HG02870 (cell line): ENCODE measurements around the gene RAD51B.
A peak's percentile ranks its signal among the peaks of the same experiment; 100 is the strongest.

Experiments
- ATAC-seq: cut with Tn5 transposase; IDR thresholded peaks from one replicate; pipeline ENCODE4 v1.9.1; 2021; ENCODE audit warnings: mild to moderate bottlenecking, moderate library complexity; ENCODE audit not compliant: unreplicated experiment

RAD51B gene

DNA sequence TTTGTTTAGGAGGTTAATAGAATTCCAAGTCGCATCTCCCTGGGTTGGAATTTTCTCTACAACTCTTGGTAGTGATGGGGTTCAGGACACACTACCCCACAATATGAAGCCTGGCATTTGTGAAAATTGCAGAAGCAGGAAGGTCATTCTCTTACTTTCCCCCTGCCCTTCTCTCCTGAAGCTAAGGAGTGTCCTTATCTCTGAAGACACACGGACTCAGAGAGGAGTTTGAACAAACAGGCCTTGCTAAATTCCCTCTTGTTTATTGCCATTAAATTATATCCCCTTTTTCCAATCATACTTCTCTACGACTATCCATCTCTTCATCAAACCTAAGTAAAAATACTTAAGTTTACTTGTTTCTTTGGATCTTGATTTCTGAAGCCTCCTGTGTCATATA, 443.0 kb downstream of the RAD51B start:
- ATAC-seq = no peak

DNA sequence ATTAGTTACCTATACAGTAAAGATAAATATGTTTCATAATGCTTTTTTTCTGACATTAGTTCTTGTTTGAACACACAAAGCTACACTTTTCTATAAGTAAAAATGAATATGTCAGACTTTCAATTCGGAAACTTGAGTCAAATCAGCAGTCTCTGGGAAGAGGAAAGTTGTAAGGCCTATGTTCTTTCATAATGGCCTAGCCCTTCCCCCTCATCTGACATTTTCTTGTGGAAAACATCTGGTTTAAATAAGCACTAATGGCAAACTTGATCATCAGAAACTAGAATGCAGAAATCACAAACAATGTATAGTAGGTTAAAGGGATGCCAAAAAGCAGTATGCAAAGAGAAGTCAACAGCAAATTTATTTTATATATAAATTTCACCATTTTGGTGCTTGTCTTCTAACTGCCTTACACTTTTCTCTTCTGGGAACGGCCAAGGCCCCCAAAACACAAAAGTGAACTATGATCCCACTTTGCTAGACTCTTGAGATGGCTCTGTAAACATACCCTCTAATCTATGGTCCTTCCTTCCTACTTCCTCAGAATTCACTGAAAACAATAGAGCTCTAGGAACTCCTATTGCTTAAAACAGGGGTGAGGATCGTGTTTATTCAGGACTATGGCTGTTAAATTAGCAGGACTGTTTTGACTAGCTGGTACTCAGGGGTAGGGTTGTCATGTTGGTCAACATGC, 444.1 kb downstream of the RAD51B start:
- ATAC-seq = no peak

- no peak for ATAC-seq
These were observed 444.6 kb downstream of the RAD51B start for GRCh38 chr14:68264260-68264569.

DNA sequence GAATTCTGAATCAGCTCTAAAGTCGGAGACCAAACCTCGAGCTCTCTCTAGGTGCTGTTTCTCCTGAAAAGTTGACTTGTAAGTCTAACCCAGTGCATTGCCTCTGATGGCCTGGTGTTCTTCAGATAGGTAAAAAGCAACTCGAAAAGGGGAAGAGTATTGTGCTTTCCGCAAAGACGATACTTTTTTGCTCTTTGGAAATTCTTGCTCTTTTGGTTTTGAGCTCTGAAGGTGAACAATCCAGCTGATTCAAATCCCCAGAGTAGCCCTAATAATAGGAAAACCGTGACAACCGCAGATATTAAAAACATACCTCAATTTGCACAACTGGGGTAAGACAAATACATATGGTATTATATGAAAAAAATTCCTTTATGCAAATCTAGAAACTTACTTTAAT, 447.4 kb downstream of the RAD51B start:
- no peak for ATAC-seq

- peak; percentile 50 for ATAC-seq
These were observed 448.6 kb downstream of the RAD51B start for GRCh38 chr14:68268197-68268596.

GRCh38 chr14:68268719-68269118, 449.1 kb downstream of the RAD51B start:
- no peak for ATAC-seq

DNA sequence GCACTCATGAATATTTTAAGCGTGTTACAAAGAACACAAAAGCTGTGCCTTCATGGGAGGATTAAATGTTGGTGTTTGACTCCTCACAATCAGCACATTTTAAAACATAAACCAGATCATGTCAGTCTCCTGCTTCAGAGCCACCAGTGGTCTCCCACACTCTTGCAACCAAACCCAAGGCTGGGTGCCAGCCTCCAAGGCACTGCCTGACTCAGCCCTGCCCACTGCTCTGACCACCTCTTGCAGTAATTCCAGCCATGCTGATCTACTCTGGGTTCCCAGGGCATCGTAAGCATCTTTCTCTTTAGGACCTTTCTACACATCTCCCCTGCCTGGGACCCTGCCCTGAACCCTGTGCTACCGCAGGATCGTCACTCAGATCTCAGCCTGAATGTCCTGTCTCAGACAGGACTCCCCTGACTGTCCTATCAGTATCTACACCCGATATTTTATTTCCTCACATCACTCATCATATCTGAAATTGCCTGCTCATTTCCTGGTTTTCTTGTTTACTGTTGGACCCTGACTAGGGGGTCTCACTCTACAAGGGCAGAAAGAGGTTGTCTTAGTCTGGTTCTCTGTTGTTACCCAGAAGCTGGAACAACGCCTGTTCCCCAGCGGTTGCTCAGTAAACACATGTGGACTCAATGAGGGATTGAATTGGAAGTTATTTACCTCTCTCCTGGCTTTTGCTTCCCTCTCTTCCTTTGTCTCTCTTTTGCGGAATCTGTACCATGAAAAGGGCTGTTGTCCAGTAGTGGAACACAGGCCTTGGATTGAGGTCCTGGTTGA, 449.8 kb downstream of the RAD51B start:
- ATAC-seq = no peak

GRCh38 chr14:68270342-68270741, 450.8 kb downstream of the RAD51B start:
- no peak for ATAC-seq

DNA sequence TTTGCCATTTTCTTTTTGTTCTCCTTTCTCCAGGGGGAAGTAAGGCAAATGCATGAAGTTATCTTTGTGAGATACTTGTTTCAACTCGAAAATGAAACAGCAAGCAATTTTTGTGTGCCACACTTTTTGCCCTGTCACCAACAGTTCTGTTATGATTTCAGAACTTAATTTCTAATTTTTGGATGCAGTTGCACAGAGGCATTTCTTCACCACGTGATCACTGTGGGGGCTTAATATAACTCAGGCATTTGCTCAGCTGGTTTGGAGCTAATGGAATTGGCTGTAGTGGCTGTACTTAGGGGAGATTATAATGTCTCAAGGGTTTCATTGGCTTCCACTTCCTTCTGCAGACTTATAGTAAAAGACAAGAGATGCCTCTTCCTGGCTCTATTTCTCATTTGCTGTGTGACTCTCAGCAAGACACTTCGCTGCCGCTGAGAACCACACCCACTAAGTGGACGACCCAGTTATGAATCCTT, 452.4 kb downstream of the RAD51B start:
- ATAC-seq = no peak

- ATAC-seq = no peak
These were observed 453.8 kb downstream of the RAD51B start for GRCh38 chr14:68273413-68273812.

- ATAC-seq = no peak
These were observed 455.1 kb downstream of the RAD51B start for GRCh38 chr14:68274725-68275124.

- ATAC-seq = no peak
These were observed 459.2 kb downstream of the RAD51B start for GRCh38 chr14:68278576-68279436.

DNA sequence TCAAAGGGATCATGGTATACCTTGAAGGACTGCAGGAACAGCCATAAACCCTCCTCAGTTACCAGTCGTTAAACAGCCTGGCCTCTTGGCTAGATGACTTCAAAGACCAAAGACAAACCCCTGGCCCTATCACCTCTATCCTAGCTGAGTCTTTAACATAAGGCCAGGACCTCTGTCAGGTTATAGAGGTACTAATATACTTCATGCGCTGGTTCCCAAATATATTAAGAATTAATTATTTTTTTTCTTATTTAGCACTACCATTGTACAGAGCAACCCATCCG, 459.8 kb downstream of the RAD51B start:
- no peak for ATAC-seq

DNA sequence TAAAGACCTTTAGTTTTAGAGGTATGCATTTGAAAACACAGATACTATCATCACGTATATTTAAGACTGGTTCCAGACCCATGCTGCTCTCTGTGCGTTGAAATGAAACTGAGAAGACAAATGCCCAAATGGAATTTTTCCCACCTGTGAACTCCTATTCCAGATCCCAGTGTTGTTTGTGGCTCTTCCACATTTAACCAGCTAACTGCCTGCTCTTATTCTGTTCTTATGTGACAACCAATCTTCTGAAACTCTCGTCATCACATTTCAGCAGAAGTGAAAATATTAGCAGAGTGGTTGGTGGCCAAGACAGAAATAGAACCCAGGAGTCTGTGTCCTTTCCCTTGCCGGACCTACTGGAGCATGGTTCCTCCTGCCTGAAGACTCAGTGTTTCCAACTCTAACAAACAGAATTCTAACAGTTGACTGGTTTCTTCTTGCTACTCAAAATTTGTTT, 460.2 kb downstream of the RAD51B start:
- peak; percentile 29 for ATAC-seq

DNA sequence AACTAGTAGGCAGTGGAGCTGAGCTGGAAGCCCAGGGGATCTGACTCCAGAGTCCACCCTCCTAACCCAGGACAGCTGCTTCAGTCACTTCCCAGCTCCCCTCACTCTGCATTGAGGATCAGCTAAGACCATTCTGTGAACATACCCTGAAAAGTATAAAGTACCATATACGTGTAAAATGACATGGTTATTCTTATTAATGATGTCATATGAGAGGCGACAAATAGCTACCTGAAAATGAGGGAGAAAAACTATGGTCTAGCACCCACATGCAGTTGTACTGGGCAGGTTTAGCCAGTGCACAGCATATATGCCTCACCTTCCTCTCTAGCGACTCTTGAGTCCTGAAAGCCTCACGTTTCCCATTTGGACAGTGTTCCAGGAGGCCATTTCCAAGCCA, 461.9 kb downstream of the RAD51B start:
- no peak for ATAC-seq

- peak; percentile 35 for ATAC-seq
These were observed 463.1 kb downstream of the RAD51B start for GRCh38 chr14:68282479-68283377.

GRCh38 chr14:68283378-68284123, 464.0 kb downstream of the RAD51B start:
- ATAC-seq = peak; percentile 36

DNA sequence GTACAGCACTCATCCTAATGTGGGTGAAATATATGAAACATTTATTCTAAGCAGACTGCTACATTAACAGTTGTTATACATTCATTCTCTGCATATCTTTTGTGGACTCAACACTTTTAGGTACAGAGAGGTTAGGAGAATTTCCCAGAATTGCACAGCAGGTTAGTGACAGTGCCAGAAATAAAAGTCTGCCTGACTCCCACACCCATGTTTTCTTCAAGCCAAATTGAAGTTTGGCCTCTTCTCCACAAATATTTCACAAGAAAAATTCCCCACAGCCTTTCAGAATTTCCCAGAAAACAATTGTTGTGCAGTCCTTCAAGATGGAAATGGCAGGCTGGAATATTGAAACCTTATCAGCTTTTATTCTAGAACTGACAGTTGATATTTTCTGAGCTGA, 464.8 kb downstream of the RAD51B start:
- no peak for ATAC-seq

DNA sequence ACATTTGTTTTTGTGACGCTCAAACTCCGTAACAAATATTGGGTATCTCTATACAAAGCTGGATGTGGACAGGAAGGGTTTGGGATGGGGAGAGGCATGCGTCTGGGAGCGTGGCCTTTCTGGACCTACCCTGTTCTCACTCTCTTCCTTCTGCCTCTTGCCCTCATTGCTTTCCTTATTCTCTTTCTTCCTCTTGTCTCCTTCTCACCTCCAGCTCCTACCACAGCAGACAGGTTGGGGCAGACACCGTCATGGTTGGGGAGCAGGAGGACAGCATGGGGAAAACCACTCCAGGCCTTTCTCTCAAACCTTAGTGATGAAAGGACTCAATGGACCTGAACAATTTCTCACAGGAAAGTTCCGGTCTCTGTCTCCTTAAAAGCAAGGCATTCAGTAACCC, 465.3 kb downstream of the RAD51B start:
- no peak for ATAC-seq
